NCI-H1436 (cell line): ENCODE results near the gene ZNF225.
"Not testable (repeated sequence)": the region's sequence is repeated elsewhere in the genome, so short reads cannot be mapped to it uniquely, and the experiment has no call there.

Experiments used
- DNase-seq: peaks from one replicate; lab custom pipeline; 2025; lab: John Stamatoyannopoulos, UW

Gene ZNF225

DNA sequence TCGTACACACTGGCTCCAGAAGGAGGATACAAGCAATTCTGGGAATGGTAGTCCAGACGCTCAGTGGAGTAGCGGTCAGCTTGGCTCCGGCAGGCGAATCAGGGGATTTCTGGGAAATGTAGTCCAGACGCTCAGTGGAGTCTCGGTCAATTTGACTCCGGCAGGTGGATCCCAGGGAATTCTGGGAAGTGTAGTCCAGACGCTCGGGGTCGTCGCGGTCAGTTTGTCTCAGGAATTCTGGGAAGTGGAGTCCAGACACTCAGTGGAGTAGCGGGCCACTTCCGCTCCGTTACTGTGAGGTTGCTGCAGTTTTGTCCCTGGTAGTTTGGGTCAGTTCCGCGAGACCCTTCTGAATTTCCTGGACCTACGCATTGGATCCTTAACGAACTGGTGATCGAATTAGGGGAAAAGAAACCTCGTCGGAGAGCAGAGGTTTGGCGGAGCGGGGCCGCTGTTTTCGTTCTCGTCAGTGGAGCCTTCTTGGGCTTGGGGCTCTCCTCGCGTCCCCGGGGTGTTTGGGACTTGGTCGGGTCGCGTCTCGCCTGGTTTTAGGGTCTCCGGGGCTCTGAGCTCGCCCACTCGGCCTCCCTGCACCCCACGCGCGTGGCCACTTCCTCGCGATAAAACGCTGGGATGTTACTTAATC lies at the start of gene ZNF225:
Gene ZNF225, plus strand, starts transcription at position 262 of the 646 bp plus-strand sequence. CDS start 2,429 bp downstream, outside the sequence.
- DNase-seq: peak; percentile 92

DNA sequence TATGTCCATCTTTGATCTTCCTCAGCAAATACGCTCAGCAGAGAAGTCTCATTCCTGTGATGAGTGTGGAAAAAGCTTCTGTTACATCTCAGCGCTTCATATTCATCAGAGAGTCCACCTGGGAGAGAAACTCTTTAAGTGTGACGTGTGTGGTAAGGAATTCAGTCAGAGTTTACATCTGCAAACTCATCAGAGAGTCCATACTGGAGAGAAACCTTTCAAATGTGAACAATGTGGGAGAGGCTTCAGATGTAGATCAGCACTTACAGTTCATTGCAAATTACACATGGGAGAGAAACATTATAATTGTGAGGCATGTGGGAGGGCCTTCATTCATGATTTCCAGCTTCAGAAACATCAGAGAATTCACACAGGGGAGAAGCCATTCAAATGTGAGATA lies 46.9 kb upstream of the ZNF225 start:
- no peak for DNase-seq

DNA sequence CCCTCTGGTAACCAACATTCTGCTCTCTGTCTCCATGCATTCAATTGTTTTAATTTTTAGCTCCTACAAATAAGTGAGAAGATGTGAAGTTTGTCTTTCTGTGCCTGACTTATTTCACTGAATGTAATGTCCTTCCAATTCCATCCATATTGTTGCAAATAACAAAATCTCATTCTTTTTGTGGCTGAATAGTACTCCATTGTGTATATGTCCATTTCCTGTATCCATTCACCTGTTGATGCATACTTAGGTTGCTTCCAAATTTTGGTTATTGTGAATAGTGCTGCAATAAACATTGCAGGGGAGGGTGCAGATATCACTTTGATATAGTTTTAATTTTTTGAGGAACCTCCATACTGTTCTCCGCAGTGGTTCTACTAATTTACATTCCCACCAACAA lies 43.8 kb upstream of the ZNF225 start:
- no peak for DNase-seq

DNA sequence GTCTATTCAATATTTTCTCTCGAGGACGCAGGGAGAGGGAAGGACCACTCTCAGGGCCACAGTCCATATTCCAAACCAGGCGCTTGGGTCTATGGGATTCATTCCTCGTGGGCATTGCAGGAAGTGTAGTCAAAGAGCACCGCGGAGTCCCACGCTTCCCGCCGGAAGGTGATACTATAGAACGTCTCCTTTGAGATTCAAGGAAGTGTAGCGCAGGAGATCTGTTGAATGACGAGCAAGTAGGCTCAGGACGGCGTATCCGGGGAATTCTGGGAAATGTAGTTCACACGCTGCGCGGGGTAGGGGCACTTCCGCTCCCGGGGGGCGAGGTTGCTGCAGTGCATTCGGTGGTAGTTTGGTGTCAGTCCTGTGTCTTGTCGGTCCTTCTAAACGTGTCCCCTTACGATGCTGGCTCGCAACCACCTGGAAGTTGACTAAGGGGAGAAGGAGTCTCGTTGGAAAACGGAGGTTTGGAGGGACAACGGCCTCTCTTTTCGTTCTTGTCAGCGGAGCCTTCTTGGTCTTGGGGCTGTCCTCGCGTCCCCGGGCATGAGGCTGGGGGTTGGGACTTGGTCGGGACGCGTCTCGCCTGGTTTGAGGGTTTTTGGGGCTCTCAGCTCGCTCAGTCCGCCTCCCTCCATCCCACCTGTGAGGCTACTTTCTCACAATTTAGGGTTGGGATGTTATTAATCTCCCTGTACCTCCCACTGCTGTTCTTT lies 41.2 kb upstream of the ZNF225 start, which contains the start of gene ZNF284:
Gene ZNF284, plus strand, starts transcription at position 336 of the 719 bp plus-strand sequence. CDS start 4,231 bp downstream, outside the sequence.
- DNase-seq: peak; percentile 82

DNA sequence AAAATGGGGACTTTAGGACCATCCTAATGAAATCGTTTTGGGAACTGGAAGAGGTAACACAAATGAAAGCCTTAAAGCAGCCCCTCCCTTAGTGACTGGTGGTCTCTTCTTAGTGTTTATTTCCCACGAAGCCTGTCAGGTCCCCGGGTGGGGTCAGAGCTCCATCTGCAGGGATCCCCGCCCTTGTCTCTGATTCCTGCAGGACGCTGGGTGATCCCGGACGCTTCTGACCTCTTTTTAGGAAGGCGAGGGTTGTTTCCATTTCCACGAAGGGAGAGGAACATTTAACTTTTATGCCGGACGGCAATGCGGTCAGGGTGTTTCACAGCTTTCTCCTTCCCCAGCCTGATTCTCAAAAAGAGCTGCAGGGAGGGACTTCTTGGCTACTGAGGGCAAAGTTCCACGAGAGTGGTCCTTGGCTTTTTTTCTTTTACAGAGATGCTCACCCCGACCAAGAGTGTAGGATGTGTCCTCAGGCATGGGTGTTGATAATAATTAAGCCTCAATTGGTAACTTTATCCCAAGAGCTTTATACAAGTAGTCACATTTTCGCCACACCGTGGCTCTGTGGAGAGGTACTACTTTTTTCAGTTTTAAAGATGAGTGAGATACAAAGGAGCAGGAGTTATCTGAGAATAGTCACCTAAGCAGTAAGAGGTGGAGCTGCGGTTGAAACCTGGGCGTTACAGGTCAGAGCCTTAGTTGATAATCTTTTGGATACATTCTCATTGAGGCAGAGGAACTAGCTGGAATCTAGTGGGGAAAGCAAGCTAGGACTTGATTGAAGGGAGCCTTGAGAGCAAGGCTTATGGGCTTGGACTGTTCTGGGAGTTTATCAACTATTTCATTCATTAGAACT lies 40.4 kb upstream of the ZNF225 start:
- DNase-seq: no peak

DNA sequence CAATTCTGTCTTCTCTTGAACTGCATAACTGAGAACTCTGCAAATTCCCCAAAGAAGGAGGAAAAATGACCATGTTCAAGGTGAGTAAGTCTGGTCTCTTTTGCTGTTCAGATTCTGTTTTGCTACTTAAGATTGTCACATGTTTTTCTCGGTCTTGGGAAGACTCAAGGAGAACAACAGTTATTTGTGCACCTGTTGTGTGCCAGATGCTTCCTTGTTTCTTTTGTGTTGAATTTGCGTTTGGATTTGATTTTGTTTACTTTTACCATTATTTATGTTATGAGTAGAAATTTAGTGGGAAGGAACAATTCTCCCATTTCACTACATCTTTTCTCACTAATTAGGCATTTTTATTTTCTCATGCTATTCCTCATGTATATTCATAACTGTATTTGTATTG lies 36.9 kb upstream of the ZNF225 start:
- no peak for DNase-seq

DNA sequence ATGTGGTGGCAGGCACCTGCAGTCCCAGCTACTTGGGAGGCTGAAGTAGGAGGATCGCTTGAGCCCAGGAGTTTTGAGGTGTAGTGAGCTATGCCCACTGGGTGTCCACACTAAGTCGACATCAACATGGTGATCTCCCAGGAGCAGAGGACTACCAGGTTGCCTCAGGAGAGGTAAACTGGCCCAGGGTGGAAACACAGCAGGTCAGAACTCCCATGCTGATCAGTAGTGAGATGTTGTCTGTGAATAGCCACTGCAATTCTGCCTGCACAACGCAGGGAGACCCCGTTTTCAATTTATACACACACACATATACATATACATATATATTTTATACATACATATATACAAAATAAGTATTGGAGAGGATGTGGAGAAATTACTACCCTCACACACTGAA lies 21.1 kb upstream of the ZNF225 start:
- DNase-seq: no peak

DNA sequence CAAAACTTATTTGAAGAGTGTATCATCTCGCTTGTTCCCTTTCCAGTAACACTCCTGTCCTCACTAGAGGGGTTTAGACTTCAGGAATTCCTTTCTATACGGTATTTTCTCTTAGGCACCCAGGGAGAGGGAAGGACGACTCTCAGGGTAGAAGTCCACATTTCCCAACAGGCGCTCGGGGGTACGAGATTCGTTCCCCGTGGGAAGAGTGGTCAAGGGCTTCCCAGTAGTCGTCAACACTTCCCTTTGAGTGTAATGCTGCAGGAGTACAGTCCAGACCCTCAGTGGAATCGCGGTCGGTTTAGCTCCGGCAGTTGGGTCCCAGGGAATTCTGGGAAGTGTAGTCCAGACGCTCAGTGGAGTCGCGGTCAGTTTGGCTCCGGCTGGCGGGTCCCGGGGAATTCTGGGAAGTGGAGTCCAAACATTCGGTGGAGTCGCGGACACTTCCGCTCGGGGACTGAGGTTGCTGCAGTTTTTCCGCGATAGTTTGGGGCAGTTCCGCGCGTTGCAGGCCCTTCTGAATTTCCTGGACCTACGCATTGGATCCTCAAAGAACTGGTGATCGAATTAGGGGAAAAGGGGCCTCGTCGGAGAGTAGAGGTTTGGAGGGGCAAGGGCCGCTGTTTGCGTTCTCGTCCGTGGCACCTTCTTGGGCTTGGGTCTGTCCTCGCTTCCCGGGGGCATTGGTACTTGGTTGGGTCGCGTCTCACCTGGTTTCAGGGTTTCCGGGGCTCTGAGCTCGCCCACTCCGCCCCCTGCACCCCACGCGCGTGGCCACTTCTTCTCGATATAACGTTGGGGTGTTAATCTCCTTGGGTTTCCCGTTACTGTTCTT lies 19.1 kb upstream of the ZNF225 start, which contains the start of gene ZNF224:
Gene ZNF224, plus strand, starts transcription at position 431 of the 835 bp plus-strand sequence. CDS start 3,513 bp downstream, outside the sequence.
- DNase-seq: peak; percentile 79

DNA sequence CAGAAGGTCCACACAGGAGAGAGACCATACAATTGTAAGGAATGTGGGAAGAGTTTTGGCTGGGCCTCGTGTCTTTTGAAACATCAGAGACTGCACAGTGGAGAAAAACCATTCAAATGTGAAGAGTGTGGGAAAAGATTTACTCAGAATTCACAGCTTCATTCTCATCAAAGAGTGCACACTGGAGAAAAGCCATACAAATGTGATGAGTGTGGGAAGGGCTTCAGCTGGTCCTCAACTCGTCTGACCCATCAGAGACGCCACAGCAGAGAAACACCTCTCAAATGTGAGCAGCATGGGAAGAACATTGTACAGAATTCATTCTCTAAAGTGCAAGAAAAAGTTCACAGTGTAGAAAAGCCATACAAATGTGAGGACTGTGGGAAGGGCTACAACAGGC lies 5.4 kb upstream of the ZNF225 start:
- DNase-seq: no peak

DNA sequence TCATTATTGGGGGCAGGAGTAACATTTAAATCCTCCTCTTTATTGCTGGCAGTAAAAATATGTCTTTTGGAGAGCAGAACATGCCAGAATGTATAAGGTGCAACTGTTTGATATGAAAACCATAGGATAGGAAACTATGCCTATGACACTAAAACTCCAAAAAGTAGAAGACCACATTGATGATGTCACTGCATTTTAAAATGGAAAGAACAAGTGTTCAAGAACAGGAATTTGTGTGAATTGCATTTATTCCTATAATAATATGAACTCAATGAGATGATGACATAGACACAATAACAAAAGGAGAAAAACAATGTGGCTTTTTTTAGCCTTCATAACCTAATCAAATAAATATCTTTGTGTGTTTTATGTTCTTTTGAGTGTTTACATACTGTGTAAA lies 3.7 kb upstream of the ZNF225 start:
- DNase-seq: no peak

DNA sequence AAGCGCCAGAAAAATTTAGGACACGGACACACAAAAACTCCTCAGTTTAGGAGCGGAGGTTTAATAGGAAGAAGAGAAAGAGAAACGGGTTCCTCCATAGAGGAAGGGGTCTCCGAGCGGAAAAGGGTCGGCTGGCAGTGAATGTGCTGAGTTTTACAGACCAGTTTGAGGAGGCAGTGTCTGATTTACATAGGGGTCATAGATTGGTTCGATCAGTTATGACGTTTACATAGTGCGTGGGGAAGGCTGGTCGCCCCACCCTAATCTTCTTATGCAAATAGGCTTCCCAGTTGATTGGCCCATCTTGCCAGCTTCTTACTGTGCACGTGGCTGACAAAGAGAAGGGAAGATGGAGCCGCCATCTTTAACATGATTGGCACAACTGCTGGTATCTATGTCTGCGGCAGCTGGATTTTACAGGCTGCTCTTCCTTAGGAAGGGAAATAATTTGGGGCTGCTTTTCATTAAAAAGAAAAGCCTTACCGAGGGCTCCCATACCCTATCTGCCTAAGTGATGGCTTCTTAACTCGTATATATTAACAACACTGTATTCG lies 1.2 kb upstream of the ZNF225 start:
- DNase-seq: no peak

DNA sequence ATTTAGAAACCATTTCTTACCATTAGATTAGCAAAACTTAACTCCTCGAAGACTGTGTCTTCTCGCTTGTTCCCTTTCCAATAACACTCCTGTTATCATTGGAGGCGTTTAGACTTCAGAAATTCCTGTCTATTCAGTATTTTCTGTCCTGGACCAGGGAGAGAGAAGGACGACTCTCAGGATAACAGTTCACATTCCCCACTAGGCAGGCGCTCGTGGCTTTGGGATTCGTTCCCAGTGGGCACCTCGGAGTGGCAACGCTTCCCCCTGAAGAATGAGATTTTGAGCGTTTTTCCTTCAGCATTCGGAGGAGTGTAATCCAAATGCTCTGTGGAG lies 429 bp upstream of the ZNF225 start:
- no peak for DNase-seq

DNA sequence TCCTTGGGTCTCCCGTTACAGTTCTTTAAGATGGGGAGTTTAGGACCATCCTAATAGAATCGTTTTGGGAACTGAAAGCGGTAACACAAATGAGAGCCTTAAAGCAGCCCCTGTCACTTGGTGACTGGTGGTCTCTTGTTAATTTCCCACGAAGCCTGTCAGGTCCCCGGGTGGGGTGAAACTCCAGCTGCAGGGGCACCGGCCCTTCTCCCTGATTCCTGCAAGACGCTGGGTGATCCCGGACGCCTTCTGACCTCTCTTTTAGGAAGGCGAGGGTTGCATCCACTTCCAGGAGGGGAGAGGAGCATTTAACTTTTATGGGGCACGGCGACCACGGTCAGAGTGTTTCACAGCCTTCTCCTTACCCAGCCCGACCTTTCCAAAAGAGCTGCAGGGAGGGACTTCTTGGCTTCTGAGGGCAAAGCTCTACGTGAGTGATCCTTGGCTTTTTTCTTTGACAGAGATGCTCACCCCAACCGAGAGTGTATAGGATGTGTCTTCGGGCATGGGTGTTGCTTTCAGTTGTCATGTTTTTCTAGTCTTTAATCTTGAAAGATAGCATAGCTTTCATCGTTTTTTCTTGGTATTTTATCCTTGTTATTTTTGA lies 688 bp downstream of the ZNF225 start:
- DNase-seq: no peak

DNA sequence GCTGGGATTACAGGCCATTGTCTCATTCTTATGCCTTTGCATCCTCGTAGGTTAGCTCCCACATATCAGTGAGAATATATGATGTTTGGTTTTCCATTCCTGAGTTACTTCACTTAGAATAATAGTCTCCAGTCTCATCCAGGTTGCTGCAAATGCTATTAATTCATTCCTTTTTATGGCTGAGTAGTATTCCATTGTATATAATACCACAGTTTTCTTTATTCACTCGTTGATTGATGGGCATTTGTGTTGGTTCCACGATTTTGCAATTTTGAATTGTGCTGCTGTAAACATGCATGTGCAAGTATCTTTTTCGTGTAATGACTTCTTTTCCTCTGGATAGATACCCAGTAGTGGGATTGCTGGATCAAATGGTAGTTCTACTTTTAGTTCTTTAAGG lies 8.0 kb downstream of the ZNF225 start:
- not testable (repeated sequence) for DNase-seq

DNA sequence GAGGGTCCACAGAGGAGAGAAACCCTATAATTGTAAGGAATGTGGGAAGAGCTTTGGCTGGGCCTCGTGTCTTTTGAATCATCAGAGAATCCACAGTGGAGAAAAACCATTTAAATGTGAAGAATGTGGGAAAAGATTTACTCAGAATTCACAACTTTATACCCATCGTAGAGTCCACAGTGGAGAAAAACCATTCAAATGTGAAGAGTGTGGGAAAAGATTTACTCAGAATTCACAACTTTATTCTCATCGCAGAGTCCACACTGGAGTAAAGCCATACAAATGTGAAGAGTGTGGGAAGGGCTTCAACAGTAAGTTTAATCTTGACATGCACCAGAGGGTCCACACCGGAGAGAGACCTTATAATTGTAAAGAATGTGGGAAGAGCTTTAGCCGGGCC lies 18.8 kb downstream of the ZNF225 start:
- DNase-seq: no peak

DNA sequence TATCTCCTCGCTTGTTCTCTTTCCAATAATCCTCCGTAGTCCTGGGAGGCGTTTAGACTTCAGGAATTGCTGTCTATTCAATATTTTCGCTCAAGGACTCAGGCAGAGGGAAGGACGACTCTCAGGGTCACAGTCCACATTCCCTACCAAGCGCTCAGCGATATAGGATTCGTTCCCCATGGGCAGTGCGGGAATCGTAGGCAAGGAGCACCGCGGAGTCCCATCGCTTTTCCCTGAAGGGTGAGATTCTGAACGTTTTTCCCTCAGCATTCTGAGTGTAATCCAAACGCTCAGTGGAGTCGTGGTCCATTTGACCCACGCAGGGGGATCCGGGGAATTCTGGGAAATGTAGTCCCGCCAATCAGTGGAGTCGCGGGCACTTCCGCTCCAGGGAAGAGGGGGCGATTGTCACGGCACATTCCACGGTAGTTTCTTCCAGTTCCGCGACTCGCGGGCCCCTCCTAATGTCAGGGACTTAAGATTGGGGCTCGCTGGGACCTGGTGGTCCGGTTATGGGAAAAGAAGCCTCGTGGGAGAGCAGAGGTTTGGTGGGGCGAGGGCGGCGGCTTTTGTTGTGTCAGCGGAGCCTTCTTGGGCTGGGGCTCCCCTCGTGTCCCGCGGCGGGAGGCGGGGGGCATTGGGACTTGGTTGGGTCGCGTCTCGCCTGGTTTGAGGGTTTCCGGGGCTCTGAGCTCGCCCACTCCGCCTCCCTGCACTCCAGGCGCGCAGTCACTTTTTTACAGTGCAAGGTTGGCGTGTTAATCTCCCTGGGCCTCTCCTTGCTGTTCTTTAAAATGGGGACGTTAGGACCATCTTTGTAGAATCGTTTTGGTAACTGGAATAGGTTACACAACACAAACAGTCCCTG lies 28.2 kb downstream of the ZNF225 start, which contains the start of gene ZNF234:
Gene ZNF234, plus strand, starts transcription at position 364 of the 868 bp plus-strand sequence. CDS start 3,079 bp downstream, outside the sequence.
- peak; percentile 24 for DNase-seq

DNA sequence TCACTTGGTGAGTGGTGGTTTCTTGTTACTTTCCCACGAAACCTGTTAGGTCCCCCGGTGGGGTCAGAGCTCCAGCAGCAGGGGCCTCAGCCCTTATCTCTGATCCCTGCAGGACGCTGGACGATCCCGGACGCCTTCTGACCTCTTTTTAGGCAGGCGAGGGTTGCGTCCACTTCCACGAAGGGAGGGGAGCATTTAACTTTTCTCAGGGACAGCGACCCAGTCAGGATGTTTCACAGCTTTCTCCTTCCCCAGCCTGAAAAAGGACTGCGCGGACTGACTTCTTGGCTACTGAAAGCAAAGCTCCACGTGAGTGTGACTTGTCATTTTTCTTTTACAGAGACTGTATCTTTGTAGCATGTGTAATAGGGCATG lies 28.8 kb downstream of the ZNF225 start:
- no peak for DNase-seq

DNA sequence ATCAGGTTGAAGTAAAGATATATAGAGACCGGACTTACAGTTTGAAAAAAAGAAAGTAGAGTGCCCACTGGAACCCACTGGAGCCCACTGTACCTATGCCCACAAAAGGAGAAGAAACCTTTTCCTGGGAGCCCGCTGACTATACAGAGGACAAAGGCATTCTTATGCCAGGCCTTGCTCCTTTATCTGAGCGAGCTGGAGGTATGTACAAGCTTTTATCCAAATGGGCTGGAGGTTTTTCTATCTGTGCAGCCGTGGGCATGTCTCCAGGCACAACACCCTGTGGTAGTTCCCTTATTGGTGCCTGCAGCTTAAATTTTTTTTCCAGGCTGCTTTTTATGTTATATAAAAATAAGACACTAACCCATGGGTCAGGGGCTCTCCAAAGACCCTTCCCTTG lies 36.6 kb downstream of the ZNF225 start:
- DNase-seq: no peak

DNA sequence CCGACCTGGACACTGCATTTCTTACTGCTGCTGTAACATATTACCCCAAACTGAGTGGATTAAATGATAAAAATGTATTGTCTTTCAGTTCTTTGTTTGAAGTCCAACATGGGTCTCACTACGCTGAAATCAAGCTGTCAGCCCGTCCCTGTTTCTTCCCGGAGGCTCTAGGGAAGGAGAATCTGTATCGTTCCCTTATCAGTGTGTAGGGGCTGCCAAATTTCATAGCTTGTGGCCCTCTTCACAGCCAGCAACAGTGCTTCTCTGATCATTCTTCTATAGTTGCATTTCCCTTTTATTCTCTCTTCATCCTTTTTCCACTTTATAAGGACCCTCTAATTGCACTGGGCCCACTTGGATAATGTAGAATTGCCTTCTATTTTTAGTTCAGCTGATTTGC lies 38.3 kb downstream of the ZNF225 start:
- DNase-seq: no peak

DNA sequence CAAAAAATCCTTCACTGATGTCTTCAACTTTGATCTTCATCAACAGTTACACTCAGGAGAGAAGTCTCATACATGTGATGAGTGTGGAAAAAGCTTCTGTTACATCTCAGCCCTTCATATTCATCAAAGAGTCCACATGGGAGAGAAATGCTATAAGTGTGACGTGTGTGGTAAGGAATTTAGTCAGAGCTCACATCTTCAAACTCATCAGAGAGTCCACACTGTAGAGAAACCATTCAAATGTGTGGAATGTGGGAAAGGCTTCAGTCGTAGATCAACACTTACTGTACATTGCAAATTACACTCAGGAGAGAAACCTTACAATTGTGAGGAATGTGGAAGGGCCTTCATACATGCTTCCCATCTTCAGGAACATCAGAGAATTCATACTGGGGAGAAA lies 43.3 kb downstream of the ZNF225 start:
- DNase-seq: no peak
